NCI-H446 (cell line): ENCODE measurements around the gene CTPS2.

Source experiments
- DNase-seq, 2 experiments: peaks; one replicate each; lab custom pipeline; 2025; lab: John Stamatoyannopoulos, UW

The CTPS2 gene

GRCh38 chrX:16714504-16714903, 2.0 kb upstream of the CTPS2 start:
- DNase-seq = no peak

GRCh38 chrX:16711893-16712547, 449 bp downstream of the CTPS2 start:
- DNase-seq = no peak

- DNase-seq = no peak
Observed at GRCh38 chrX:16711219-16711811, 1.2 kb downstream of the CTPS2 start.

GRCh38 chrX:16708016-16708415, 4.5 kb downstream of the CTPS2 start:
- DNase-seq = no peak

GRCh38 chrX:16705370-16705769, 7.1 kb downstream of the CTPS2 start:
- DNase-seq = no peak

- no peak for DNase-seq
Observed at GRCh38 chrX:16702700-16703599, 9.5 kb downstream of the CTPS2 start.

GRCh38 chrX:16700734-16701133, 11.7 kb downstream of the CTPS2 start:
- DNase-seq = no peak

GRCh38 chrX:16699389-16699788, 13.1 kb downstream of the CTPS2 start:
- DNase-seq = no peak

GRCh38 chrX:16696956-16697355, 15.5 kb downstream of the CTPS2 start:
- no peak for DNase-seq

- DNase-seq = peak; percentile 9 to 44
Observed at GRCh38 chrX:16695079-16695676, 17.3 kb downstream of the CTPS2 start.

GRCh38 chrX:16687514-16687913, 25.0 kb downstream of the CTPS2 start:
- no peak for DNase-seq

GRCh38 chrX:16683007-16683664, 29.3 kb downstream of the CTPS2 start:
- DNase-seq = no peak

GRCh38 chrX:16678689-16679088, 33.8 kb downstream of the CTPS2 start:
- no peak for DNase-seq

- DNase-seq = peak in 1 of 2 experiments; percentile 1
Observed at GRCh38 chrX:16671005-16671404, 41.5 kb downstream of the CTPS2 start.

GRCh38 chrX:16666541-16666940, 45.9 kb downstream of the CTPS2 start:
- no peak for DNase-seq

- no peak for DNase-seq
Observed at GRCh38 chrX:16665089-16665488, 47.4 kb downstream of the CTPS2 start.

GRCh38 chrX:16664626-16665025, 47.8 kb downstream of the CTPS2 start:
- DNase-seq = no peak

- no peak for DNase-seq
Observed at GRCh38 chrX:16664074-16664473, 48.4 kb downstream of the CTPS2 start.

GRCh38 chrX:16662402-16662801, 50.1 kb downstream of the CTPS2 start:
- no peak for DNase-seq

- no peak for DNase-seq
Observed at GRCh38 chrX:16661495-16661894, 51.0 kb downstream of the CTPS2 start.

- no peak for DNase-seq
Observed at GRCh38 chrX:16659321-16659720, 53.1 kb downstream of the CTPS2 start.

GRCh38 chrX:16658284-16658683, 54.2 kb downstream of the CTPS2 start:
- DNase-seq = no peak
